Activated CD4-positive, alpha-beta T cell treated with anti-CD3 and anti-CD28 coated beads, Interleukin-2, amount 10 ng/mL, durations not matched to agents 24 days and 14 days (primary cell): ENCODE measurements around the gene EPHB1. TPM values are rescaled to one million over a fixed set of nuclear protein-coding genes. Genes with fewer than 3 reads are reported as not detected.
"Not testable (repeated sequence)": the region's sequence is repeated elsewhere in the genome, so short reads cannot be mapped to it uniquely, and the experiment has no call there.

Experiments
- DNase-seq: peaks from one replicate; pipeline ENCODE4 v3.0.0; 2022
- H3K27ac Mint-ChIP-seq: one replicate; pipeline ENCODE4 v1.8.0; 2022; ENCODE audit warnings: mild to moderate bottlenecking, mixed read lengths
- H3K27me3 Mint-ChIP-seq: one replicate; pipeline ENCODE4 v1.8.0; 2022; ENCODE audit warnings: mixed read lengths
- H3K36me3 Mint-ChIP-seq: one replicate; pipeline ENCODE4 v1.8.0; 2022; ENCODE audit warnings: low read depth, mild to moderate bottlenecking, mixed read lengths
- H3K4me1 Mint-ChIP-seq: one replicate; pipeline ENCODE4 v1.8.0; 2021; ENCODE audit warnings: mixed read lengths
- H3K4me3 Mint-ChIP-seq: one replicate; pipeline ENCODE4 v1.8.0; 2022; ENCODE audit warnings: mild to moderate bottlenecking, moderate library complexity, mixed read lengths
- H3K9me3 Mint-ChIP-seq: one replicate; pipeline ENCODE4 v1.8.0; 2021; ENCODE audit warnings: mixed read lengths
- intact Hi-C: fragments of 100-400 bp; cut with micrococcal nuclease; formaldehyde crosslinking; loops from one replicate; pipeline ENCODE4 v1.15.1; 2023
- total RNA-seq: library from RNA; stranded (reverse); gene quantifications from 2 replicates; pipeline ENCODE4 v1.2.3, GENCODE V29; 2022

The EPHB1 gene
- total RNA-seq, 1 donor from 2014 or later, result 1.6 TPM

GRCh38 chr3:135056733-135057310 lies 261.8 kb downstream of the EPHB1 start:
- DNase-seq, result no peak
- no peak overlapping the region for H3K27ac Mint-ChIP-seq
- no peak overlapping the region for H3K4me3 Mint-ChIP-seq
- intact Hi-C loops, result no loop called here
- H3K4me1 Mint-ChIP-seq, result no peaks in the 10 kb centered on the region
- H3K27me3 Mint-ChIP-seq, result no peaks in the 10 kb centered on the region
- peaks cover under 1% of the 10 kb centered on the region for H3K9me3 Mint-ChIP-seq
- no peaks in the 10 kb centered on the region for H3K36me3 Mint-ChIP-seq

GRCh38 chr3:135057996-135058395 lies 262.9 kb downstream of the EPHB1 start:
- no peaks in the 10 kb centered on the region for H3K36me3 Mint-ChIP-seq
- H3K4me1 Mint-ChIP-seq, result no peaks in the 10 kb centered on the region
- H3K4me3 Mint-ChIP-seq, result no peak overlapping the region
- H3K27ac Mint-ChIP-seq, result no peak overlapping the region
- peaks cover 4% of the 10 kb centered on the region for H3K9me3 Mint-ChIP-seq
- DNase-seq, result no peak
- intact Hi-C loops, result no loop called here
- H3K27me3 Mint-ChIP-seq, result no peaks in the 10 kb centered on the region

GRCh38 chr3:135059580-135059979 lies 264.5 kb downstream of the EPHB1 start:
- H3K9me3 Mint-ChIP-seq, result peaks cover 8% of the 10 kb centered on the region
- H3K27me3 Mint-ChIP-seq, result no peaks in the 10 kb centered on the region
- H3K4me3 Mint-ChIP-seq, result no peak overlapping the region
- intact Hi-C loops, result no loop called here
- no peak overlapping the region for H3K27ac Mint-ChIP-seq
- no peak for DNase-seq
- H3K4me1 Mint-ChIP-seq, result no peaks in the 10 kb centered on the region
- no peaks in the 10 kb centered on the region for H3K36me3 Mint-ChIP-seq

- H3K9me3 Mint-ChIP-seq, intact Hi-C loops: not testable (repeated sequence)
Measured at GRCh38 chr3:135066844-135067727, 272.0 kb downstream of the EPHB1 start.

GRCh38 chr3:135068011-135068410 lies 273.0 kb downstream of the EPHB1 start:
- Mint-ChIP-seq H3K27ac (no peak overlapping the region), H3K27me3 (no peaks in the 10 kb centered on the region), H3K9me3 (peaks cover 8% of the 10 kb centered on the region), H3K36me3 (no peaks in the 10 kb centered on the region), H3K4me1 (no peaks in the 10 kb centered on the region), H3K4me3 (no peak overlapping the region)
- no peak for DNase-seq
- intact Hi-C loops, result no loop called here

More at GRCh38 chr3:135066844-135067727, 272.0 kb downstream of the EPHB1 start:
- H3K4me1 Mint-ChIP-seq, DNase-seq, H3K36me3 Mint-ChIP-seq, H3K4me3 Mint-ChIP-seq, H3K27me3 Mint-ChIP-seq, H3K27ac Mint-ChIP-seq: not testable (repeated sequence)

GRCh38 chr3:135069406-135069805 lies 274.3 kb downstream of the EPHB1 start:
- Mint-ChIP-seq H3K27me3 (no peaks in the 10 kb centered on the region), H3K4me1 (no peaks in the 10 kb centered on the region), H3K36me3 (no peaks in the 10 kb centered on the region), H3K4me3 (no peak overlapping the region), H3K9me3 (peaks cover 4% of the 10 kb centered on the region), H3K27ac (no peak overlapping the region)
- no peak for DNase-seq
- intact Hi-C loops, result no loop called here

GRCh38 chr3:135071483-135071882 lies 276.4 kb downstream of the EPHB1 start:
- Mint-ChIP-seq H3K9me3 (no peaks in the 10 kb centered on the region), H3K4me1 (no peaks in the 10 kb centered on the region), H3K27ac (no peak overlapping the region), H3K27me3 (no peaks in the 10 kb centered on the region), H3K36me3 (no peaks in the 10 kb centered on the region), H3K4me3 (no peak overlapping the region)
- no peak for DNase-seq
- intact Hi-C loops, result no loop called here

- intact Hi-C loops, result no loop called here
- H3K9me3 Mint-ChIP-seq, result no peaks in the 10 kb centered on the region
Measured at GRCh38 chr3:135072431-135072830, 277.4 kb downstream of the EPHB1 start.

GRCh38 chr3:135075157-135075556 lies 280.1 kb downstream of the EPHB1 start:
- no peaks in the 10 kb centered on the region for H3K9me3 Mint-ChIP-seq
- intact Hi-C loops, result no loop called here
- no peak for DNase-seq
- no peaks in the 10 kb centered on the region for H3K27me3 Mint-ChIP-seq
- no peak overlapping the region for H3K4me3 Mint-ChIP-seq
- H3K4me1 Mint-ChIP-seq, result no peaks in the 10 kb centered on the region
- H3K27ac Mint-ChIP-seq, result no peak overlapping the region
- H3K36me3 Mint-ChIP-seq, result no peaks in the 10 kb centered on the region

More at GRCh38 chr3:135072431-135072830, 277.4 kb downstream of the EPHB1 start:
- Mint-ChIP-seq H3K36me3 (no peaks in the 10 kb centered on the region), H3K27me3 (no peaks in the 10 kb centered on the region), H3K4me3 (no peak overlapping the region), H3K4me1 (no peaks in the 10 kb centered on the region), H3K27ac (no peak overlapping the region)
- no peak for DNase-seq

- intact Hi-C loops, result no loop called here
- Mint-ChIP-seq H3K4me3 (no peak overlapping the region), H3K36me3 (no peaks in the 10 kb centered on the region), H3K9me3 (no peaks in the 10 kb centered on the region), H3K27ac (no peak overlapping the region), H3K27me3 (no peaks in the 10 kb centered on the region), H3K4me1 (no peaks in the 10 kb centered on the region)
- DNase-seq, result no peak
Measured at GRCh38 chr3:135076341-135076740, 281.3 kb downstream of the EPHB1 start.

- no peak for DNase-seq
- no peaks in the 10 kb centered on the region for H3K36me3 Mint-ChIP-seq
- no peaks in the 10 kb centered on the region for H3K27me3 Mint-ChIP-seq
- H3K27ac Mint-ChIP-seq, result no peak overlapping the region
- H3K4me3 Mint-ChIP-seq, result no peak overlapping the region
- H3K4me1 Mint-ChIP-seq, result no peaks in the 10 kb centered on the region
- intact Hi-C loops, result no loop called here
- H3K9me3 Mint-ChIP-seq, result no peaks in the 10 kb centered on the region
Measured at GRCh38 chr3:135077186-135077585, 282.1 kb downstream of the EPHB1 start.

GRCh38 chr3:135078283-135078682 lies 283.2 kb downstream of the EPHB1 start:
- Mint-ChIP-seq H3K36me3 (no peaks in the 10 kb centered on the region), H3K27ac (no peak overlapping the region), H3K27me3 (no peaks in the 10 kb centered on the region), H3K9me3 (no peaks in the 10 kb centered on the region), H3K4me1 (no peaks in the 10 kb centered on the region), H3K4me3 (no peak overlapping the region)
- intact Hi-C loops, result no loop called here
- no peak for DNase-seq

GRCh38 chr3:135079095-135079494 lies 284.0 kb downstream of the EPHB1 start:
- no peaks in the 10 kb centered on the region for H3K9me3 Mint-ChIP-seq
- no peaks in the 10 kb centered on the region for H3K27me3 Mint-ChIP-seq
- no peaks in the 10 kb centered on the region for H3K4me1 Mint-ChIP-seq
- no peaks in the 10 kb centered on the region for H3K36me3 Mint-ChIP-seq
- H3K27ac Mint-ChIP-seq, result no peak overlapping the region
- no peak overlapping the region for H3K4me3 Mint-ChIP-seq
- no peak for DNase-seq
- intact Hi-C loops, result no loop called here

- no peaks in the 10 kb centered on the region for H3K27me3 Mint-ChIP-seq
- no peaks in the 10 kb centered on the region for H3K36me3 Mint-ChIP-seq
- no peak overlapping the region for H3K27ac Mint-ChIP-seq
- no peaks in the 10 kb centered on the region for H3K4me1 Mint-ChIP-seq
- no peak overlapping the region for H3K4me3 Mint-ChIP-seq
- intact Hi-C loops, result no loop called here
- H3K9me3 Mint-ChIP-seq, result no peaks in the 10 kb centered on the region
- no peak for DNase-seq
Measured at GRCh38 chr3:135081451-135081850, 286.4 kb downstream of the EPHB1 start.
